ENCODE data around the gene CASZ1.

GRCh38 chr1:10816233-10816632 lies 19.8 kb upstream of the CASZ1 start:
- TF ChIP-seq POLR2AphosphoS5 (IDR thresholded peaks at IDR 0.05; ENCODE audit: insufficient read depth, low read depth, low read length) (no peak), MYC (IDR thresholded peaks at IDR 0.05; ENCODE audit: low read depth, low read length) (no peak), EZH2 (IDR thresholded peaks at IDR 0.05; ENCODE audit: borderline replicate concordance, low read depth, low read length, severe bottlenecking) (no peak)
- TF ChIP-seq, protein P1, sequence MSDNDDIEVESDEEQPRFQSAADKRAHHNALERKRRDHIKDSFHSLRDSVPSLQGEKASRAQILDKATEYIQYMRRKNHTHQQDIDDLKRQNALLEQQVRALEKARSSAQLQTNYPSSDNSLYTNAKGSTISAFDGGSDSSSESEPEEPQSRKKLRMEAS (IDR thresholded peaks at IDR 0.05; ENCODE audit: insufficient read depth, insufficient read length): no peak
- TF ChIP-seq, protein P2, sequence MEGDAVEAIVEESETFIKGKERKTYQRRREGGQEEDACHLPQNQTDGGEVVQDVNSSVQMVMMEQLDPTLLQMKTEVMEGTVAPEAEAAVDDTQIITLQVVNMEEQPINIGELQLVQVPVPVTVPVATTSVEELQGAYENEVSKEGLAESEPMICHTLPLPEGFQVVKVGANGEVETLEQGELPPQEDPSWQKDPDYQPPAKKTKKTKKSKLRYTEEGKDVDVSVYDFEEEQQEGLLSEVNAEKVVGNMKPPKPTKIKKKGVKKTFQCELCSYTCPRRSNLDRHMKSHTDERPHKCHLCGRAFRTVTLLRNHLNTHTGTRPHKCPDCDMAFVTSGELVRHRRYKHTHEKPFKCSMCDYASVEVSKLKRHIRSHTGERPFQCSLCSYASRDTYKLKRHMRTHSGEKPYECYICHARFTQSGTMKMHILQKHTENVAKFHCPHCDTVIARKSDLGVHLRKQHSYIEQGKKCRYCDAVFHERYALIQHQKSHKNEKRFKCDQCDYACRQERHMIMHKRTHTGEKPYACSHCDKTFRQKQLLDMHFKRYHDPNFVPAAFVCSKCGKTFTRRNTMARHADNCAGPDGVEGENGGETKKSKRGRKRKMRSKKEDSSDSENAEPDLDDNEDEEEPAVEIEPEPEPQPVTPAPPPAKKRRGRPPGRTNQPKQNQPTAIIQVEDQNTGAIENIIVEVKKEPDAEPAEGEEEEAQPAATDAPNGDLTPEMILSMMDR (IDR thresholded peaks at IDR 0.05; ENCODE audit: extremely low read depth in 1 of 2, insufficient read depth in 1 of 2, low read depth in 1 of 2, low read length in 2 of 2): no peak
